HEK293 (cell line): Measurements from ENCODE around the gene ZNF311.

Experiments used
- CTCF ChIA-PET: fragments of 350-600 bp; formaldehyde crosslinking; extraction: SDS; loops from one replicate; lab custom pipeline; 2021; ENCODE audit warnings: antibody characterized with exemption; lab: Yijun Ruan, JAX
- POLR2A ChIA-PET: fragments of 300-600 bp; formaldehyde crosslinking; extraction: SDS; loops from one replicate; lab custom pipeline; 2020; ENCODE audit warnings: antibody characterized with exemption, inconsistent platforms; lab: Yijun Ruan, JAX
- H3K27ac ChIP-seq: fragments of 200-500 bp; sonication (Bioruptor generic); 2 replicates; pipeline ENCODE4 v1.5.1; 2014; ENCODE audit warnings: low read depth, low read length, control low read depth, inconsistent platforms; ENCODE audit errors: extremely low read depth
- H3K36me3 ChIP-seq, 2 experiments: fragments of 200-500 bp in 1 of 2; sonication (Bioruptor generic) in 1 of 2; 1 replicate in 1 of 2; 2 replicates in 1 of 2; pipeline ENCODE4 v1.5.1; 2014 to 2017; ENCODE audit warnings: inconsistent platforms in 2 of 2, low read length in 2 of 2; ENCODE audit not compliant: control insufficient read depth in 2 of 2, insufficient read depth in 1 of 2
- H3K4me1 ChIP-seq: fragments of 200-500 bp; sonication (Bioruptor generic); 2 replicates; pipeline ENCODE4 v1.5.1; 2014; ENCODE audit warnings: mild to moderate bottlenecking, low read length, inconsistent platforms; ENCODE audit not compliant: control insufficient read depth, insufficient read depth
- H3K4me3 ChIP-seq: 2 replicates; pipeline ENCODE4 v1.5.1; 2011; ENCODE audit warnings: low read depth, mild to moderate bottlenecking, control low read depth, low read length, moderate library complexity
- H3K9me3 ChIP-seq: fragments of 200-500 bp; sonication (Bioruptor generic); 2 replicates; pipeline ENCODE4 v1.5.1; 2014; ENCODE audit warnings: low read depth, low read length, inconsistent platforms; ENCODE audit not compliant: control insufficient read depth, insufficient read depth
- GFI1B ChIP-seq: fragments of 450-650 bp; formaldehyde crosslinking; IDR thresholded peaks from 2 replicates; pipeline ENCODE4 v1.5.1; 2016; ENCODE audit warnings: missing biosample characterization, missing genetic modification characterization
- MEIS1 ChIP-seq: sonication (generic); formaldehyde crosslinking; IDR thresholded peaks from 2 replicates; pipeline ENCODE4 v1.8.1; 2022; ENCODE audit warnings: missing genetic modification reagents, mild to moderate bottlenecking, borderline replicate concordance
- SETDB1 ChIP-seq: IDR thresholded peaks from one replicate; pipeline ENCODE4 v1.6.1; 2017; ENCODE audit warnings: mild to moderate bottlenecking, low read length, moderate library complexity, mixed read lengths; ENCODE audit not compliant: insufficient read length
- YY1 ChIP-seq: fragments of 450-650 bp; formaldehyde crosslinking; IDR thresholded peaks from 2 replicates; pipeline ENCODE4 v1.5.1; 2018; ENCODE audit warnings: missing biosample characterization, missing genetic modification characterization
- ZFP41 ChIP-seq: fragments of 450-650 bp; formaldehyde crosslinking; IDR thresholded peaks from 2 replicates; pipeline ENCODE4 v1.5.1; 2016; ENCODE audit warnings: missing biosample characterization, missing genetic modification characterization, borderline replicate concordance
- ZNF133 ChIP-seq: fragments of 450-650 bp; formaldehyde crosslinking; IDR thresholded peaks from 2 replicates; pipeline ENCODE4 v1.5.1; 2016; ENCODE audit warnings: missing biosample characterization, missing genetic modification characterization
- ZNF146 ChIP-seq: fragments of 450-650 bp; formaldehyde crosslinking; IDR thresholded peaks from 2 replicates; pipeline ENCODE4 v1.5.1; 2016; ENCODE audit warnings: missing biosample characterization, missing genetic modification characterization
- ZNF2 ChIP-seq: fragments of 450-650 bp; formaldehyde crosslinking; IDR thresholded peaks from 2 replicates; pipeline ENCODE4 v1.5.1; 2016; ENCODE audit warnings: missing biosample characterization, missing genetic modification characterization
- ZNF223 ChIP-seq: fragments of 450-650 bp; formaldehyde crosslinking; IDR thresholded peaks from 2 replicates; pipeline ENCODE4 v1.5.1; 2016; ENCODE audit warnings: missing biosample characterization, missing genetic modification characterization
- ZNF239 ChIP-seq: fragments of 450-650 bp; formaldehyde crosslinking; IDR thresholded peaks from 2 replicates; pipeline ENCODE4 v1.5.1; 2016; ENCODE audit warnings: missing biosample characterization, missing genetic modification characterization
- ZNF266 ChIP-seq: fragments of 450-650 bp; formaldehyde crosslinking; IDR thresholded peaks from 2 replicates; pipeline ENCODE4 v1.5.1; 2016; ENCODE audit warnings: missing biosample characterization, missing genetic modification characterization, low read depth
- ZNF335 ChIP-seq: fragments of 450-650 bp; formaldehyde crosslinking; conservative IDR thresholded peaks from 2 replicates; pipeline ENCODE4 v1.5.1; 2016; ENCODE audit warnings: missing biosample characterization, missing genetic modification characterization
- ZNF416 ChIP-seq: fragments of 450-650 bp; formaldehyde crosslinking; IDR thresholded peaks from 2 replicates; pipeline ENCODE4 v1.5.1; 2016; ENCODE audit warnings: missing biosample characterization, missing genetic modification characterization
- ZNF473 ChIP-seq: fragments of 450-650 bp; formaldehyde crosslinking; IDR thresholded peaks from 2 replicates; pipeline ENCODE4 v1.5.1; 2017; ENCODE audit warnings: missing biosample characterization, missing genetic modification characterization
- ZSCAN16 ChIP-seq: fragments of 450-650 bp; formaldehyde crosslinking; IDR thresholded peaks from 2 replicates; pipeline ENCODE4 v1.5.1; 2016; ENCODE audit warnings: missing biosample characterization, missing genetic modification characterization
- TF ChIP-seq, protein P1 (sequence below): fragments of 450-650 bp; formaldehyde crosslinking; IDR thresholded peaks from 2 replicates; pipeline ENCODE4 v1.5.1; 2017; ENCODE audit warnings: missing biosample characterization, missing genetic modification characterization
- TF ChIP-seq, protein P2 (sequence below): fragments of 450-650 bp; formaldehyde crosslinking; IDR thresholded peaks from 2 replicates; pipeline ENCODE4 v1.5.1; 2016; ENCODE audit warnings: missing biosample characterization, missing genetic modification characterization
- TF ChIP-seq, protein P3 (sequence below): fragments of 450-650 bp; formaldehyde crosslinking; IDR thresholded peaks from 2 replicates; pipeline ENCODE4 v1.5.1; 2016; ENCODE audit warnings: missing biosample characterization, missing genetic modification characterization, borderline replicate concordance

ZNF311 gene

DNA sequence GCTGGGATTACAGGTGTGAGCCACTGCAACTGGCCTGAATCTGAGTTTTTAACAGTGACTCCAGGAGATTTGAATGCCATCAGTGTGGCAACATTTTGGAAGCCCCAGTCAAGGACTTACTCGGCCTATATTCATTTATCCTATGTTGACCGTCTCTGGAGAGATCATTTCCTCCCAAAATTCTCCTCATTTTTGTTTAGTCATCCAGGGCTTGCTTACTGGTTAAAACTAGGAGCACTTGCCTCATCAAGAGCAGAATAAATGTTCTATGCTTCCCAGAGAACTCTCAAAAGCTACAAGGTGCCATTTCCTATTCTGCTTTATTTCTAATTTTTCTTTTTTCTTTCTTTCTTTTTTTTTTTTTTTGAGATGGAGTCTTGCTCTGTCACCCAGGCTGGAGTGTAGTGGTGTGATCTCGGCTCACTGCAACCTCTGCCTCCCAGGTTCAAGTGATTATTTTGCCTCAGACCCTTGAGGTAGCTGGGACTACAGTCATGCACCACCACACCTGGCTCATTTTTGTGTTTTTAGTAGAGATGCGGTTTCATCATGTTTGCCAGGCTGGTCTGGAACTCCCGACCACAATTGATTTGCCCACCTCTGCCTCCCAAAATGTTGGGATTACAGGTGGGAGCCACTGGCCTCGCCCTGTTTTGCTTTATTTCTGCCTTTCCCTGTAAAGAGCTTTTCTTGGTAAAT is 57.9 kb downstream of the ZNF311 start:
- ChIA-PET CTCF (interaction anchor here (0.9 to 1.2 kb wide), 2 partner anchors 36 to 84 kb away, joined by 3 to 5 read pairs; no protein-coding TSS in a partner anchor), POLR2A (interaction anchor here (0.5 to 1.4 kb wide), 7 partner anchors 23 to 1647 kb away, joined by 3 to 5 read pairs (median 3); partner anchors contain the start of gene TRIM27)
- H3K4me3 ChIP-seq, result no peak overlapping the region
- H3K9me3 ChIP-seq, result no peaks in the 10 kb centered on the region
- H3K4me1 ChIP-seq, result no peaks in the 10 kb centered on the region; the same call in 1 of the 2 replicates
- H3K27ac ChIP-seq, result no peak overlapping the region
- TF ChIP-seq ZNF416 (tag by site-specific recombination), result no peak
- TF ChIP-seq, protein P1, sequence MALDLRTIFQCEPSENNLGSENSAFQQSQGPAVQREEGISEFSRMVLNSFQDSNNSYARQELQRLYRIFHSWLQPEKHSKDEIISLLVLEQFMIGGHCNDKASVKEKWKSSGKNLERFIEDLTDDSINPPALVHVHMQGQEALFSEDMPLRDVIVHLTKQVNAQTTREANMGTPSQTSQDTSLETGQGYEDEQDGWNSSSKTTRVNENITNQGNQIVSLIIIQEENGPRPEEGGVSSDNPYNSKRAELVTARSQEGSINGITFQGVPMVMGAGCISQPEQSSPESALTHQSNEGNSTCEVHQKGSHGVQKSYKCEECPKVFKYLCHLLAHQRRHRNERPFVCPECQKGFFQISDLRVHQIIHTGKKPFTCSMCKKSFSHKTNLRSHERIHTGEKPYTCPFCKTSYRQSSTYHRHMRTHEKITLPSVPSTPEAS (tag by site-specific recombination), result no peak
- TF ChIP-seq GFI1B (tag by site-specific recombination), result no peak
- TF ChIP-seq ZNF133 (tag by site-specific recombination), result no peak
- TF ChIP-seq ZNF146, result no peak
- TF ChIP-seq ZSCAN16, result no peak
- TF ChIP-seq ZNF335 (tag by site-specific recombination), result no peak
- no peak for TF ChIP-seq MEIS1 (CRISPR knock-in tag)
- TF ChIP-seq, protein P2, sequence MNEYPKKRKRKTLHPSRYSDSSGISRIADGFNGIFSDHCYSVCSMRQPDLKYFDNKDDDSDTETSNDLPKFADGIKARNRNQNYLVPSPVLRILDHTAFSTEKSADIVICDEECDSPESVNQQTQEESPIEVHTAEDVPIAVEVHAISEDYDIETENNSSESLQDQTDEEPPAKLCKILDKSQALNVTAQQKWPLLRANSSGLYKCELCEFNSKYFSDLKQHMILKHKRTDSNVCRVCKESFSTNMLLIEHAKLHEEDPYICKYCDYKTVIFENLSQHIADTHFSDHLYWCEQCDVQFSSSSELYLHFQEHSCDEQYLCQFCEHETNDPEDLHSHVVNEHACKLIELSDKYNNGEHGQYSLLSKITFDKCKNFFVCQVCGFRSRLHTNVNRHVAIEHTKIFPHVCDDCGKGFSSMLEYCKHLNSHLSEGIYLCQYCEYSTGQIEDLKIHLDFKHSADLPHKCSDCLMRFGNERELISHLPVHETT (tag by site-specific recombination), result no peak
- no peak for TF ChIP-seq ZNF266 (tag by site-specific recombination)
- no peak for TF ChIP-seq ZNF2 (tag by site-specific recombination)
- TF ChIP-seq, protein P3, sequence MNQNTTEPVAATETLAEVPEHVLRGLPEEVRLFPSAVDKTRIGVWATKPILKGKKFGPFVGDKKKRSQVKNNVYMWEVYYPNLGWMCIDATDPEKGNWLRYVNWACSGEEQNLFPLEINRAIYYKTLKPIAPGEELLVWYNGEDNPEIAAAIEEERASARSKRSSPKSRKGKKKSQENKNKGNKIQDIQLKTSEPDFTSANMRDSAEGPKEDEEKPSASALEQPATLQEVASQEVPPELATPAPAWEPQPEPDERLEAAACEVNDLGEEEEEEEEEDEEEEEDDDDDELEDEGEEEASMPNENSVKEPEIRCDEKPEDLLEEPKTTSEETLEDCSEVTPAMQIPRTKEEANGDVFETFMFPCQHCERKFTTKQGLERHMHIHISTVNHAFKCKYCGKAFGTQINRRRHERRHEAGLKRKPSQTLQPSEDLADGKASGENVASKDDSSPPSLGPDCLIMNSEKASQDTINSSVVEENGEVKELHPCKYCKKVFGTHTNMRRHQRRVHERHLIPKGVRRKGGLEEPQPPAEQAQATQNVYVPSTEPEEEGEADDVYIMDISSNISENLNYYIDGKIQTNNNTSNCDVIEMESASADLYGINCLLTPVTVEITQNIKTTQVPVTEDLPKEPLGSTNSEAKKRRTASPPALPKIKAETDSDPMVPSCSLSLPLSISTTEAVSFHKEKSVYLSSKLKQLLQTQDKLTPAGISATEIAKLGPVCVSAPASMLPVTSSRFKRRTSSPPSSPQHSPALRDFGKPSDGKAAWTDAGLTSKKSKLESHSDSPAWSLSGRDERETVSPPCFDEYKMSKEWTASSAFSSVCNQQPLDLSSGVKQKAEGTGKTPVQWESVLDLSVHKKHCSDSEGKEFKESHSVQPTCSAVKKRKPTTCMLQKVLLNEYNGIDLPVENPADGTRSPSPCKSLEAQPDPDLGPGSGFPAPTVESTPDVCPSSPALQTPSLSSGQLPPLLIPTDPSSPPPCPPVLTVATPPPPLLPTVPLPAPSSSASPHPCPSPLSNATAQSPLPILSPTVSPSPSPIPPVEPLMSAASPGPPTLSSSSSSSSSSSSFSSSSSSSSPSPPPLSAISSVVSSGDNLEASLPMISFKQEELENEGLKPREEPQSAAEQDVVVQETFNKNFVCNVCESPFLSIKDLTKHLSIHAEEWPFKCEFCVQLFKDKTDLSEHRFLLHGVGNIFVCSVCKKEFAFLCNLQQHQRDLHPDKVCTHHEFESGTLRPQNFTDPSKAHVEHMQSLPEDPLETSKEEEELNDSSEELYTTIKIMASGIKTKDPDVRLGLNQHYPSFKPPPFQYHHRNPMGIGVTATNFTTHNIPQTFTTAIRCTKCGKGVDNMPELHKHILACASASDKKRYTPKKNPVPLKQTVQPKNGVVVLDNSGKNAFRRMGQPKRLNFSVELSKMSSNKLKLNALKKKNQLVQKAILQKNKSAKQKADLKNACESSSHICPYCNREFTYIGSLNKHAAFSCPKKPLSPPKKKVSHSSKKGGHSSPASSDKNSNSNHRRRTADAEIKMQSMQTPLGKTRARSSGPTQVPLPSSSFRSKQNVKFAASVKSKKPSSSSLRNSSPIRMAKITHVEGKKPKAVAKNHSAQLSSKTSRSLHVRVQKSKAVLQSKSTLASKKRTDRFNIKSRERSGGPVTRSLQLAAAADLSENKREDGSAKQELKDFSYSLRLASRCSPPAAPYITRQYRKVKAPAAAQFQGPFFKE (tag by site-specific recombination), result no peak
- no peak for TF ChIP-seq ZNF239 (tag by site-specific recombination)
- no peak for TF ChIP-seq ZNF223 (tag by site-specific recombination)
- TF ChIP-seq YY1, result no peak
- TF ChIP-seq ZFP41 (tag by site-specific recombination), result no peak
- TF ChIP-seq ZNF473 (tag by site-specific recombination), result no peak
- no peak for TF ChIP-seq SETDB1
- no peaks in the 10 kb centered on the region for H3K36me3 ChIP-seq
